Ovary (tissue), 3 donors: Measurements from ENCODE around the gene PCARE.

Experiments used
- CTCF ChIP-seq, 3 donors: fragments of 450-650 bp in 2 of 3; fragments of 200-600 bp in 1 of 3; IDR thresholded peaks; one replicate each; pipeline versions ENCODE4 v1.5.1 to v1.8.0; 2016 to 2022; ENCODE audit warnings: antibody characterized with exemption in 3 of 3, mild to moderate bottlenecking in 1 of 3
- EP300 ChIP-seq: sonication (generic); formaldehyde crosslinking; IDR thresholded peaks from one replicate; pipeline ENCODE4 v1.6.1; 2017; ENCODE audit warnings: antibody characterized with exemption
- POLR2A ChIP-seq: fragments of 450-650 bp; IDR thresholded peaks from one replicate; pipeline ENCODE4 v1.6.1; 2017; ENCODE audit warnings: antibody characterized with exemption, mild to moderate bottlenecking, moderate library complexity
- donor health status: DM: no; HTN: no; CAD: no.

- TF ChIP-seq POLR2A = no peak
- no peak for TF ChIP-seq CTCF (IDR thresholded peaks at IDR 0.05)
- no peak for TF ChIP-seq EP300
Measured at GRCh38 chr2:29051730-29052129, 22.6 kb downstream of the PCARE start.
